ENCODE data around the gene SEBOX.

The SEBOX gene

GRCh38 chr17:28395426-28395825 lies 30.4 kb upstream of the SEBOX start:
- no peak overlapping the region for H3K4me3 ChIP-seq (replicated peaks; ENCODE audit: low read depth, low read length)
- no peak for TF ChIP-seq CTCF (IDR thresholded peaks at IDR 0.05; ENCODE audit: low read length, missing control alignments)
- DNase-seq (ENCODE audit: low read depth): no peak

- no peak for TF ChIP-seq CTCF (IDR thresholded peaks at IDR 0.05; ENCODE audit: low read length, missing control alignments)
- peak; percentile 28 for DNase-seq (ENCODE audit: low read depth)
- no peak overlapping the region for H3K4me3 ChIP-seq (replicated peaks; ENCODE audit: low read depth, low read length)
Measured at GRCh38 chr17:28394337-28395116, 29.5 kb upstream of the SEBOX start.

- no peak overlapping the region for H3K4me3 ChIP-seq (replicated peaks; ENCODE audit: low read depth, low read length)
- TF ChIP-seq CTCF (IDR thresholded peaks at IDR 0.05; ENCODE audit: low read length, missing control alignments): no peak
- DNase-seq (ENCODE audit: low read depth): no peak
Measured at GRCh38 chr17:28392491-28392890, 27.5 kb upstream of the SEBOX start.

- no peak for TF ChIP-seq CTCF (IDR thresholded peaks at IDR 0.05; ENCODE audit: low read length, missing control alignments)
- H3K4me3 ChIP-seq (replicated peaks; ENCODE audit: low read depth, low read length): no peak overlapping the region
- DNase-seq (ENCODE audit: low read depth): no peak
Measured at GRCh38 chr17:28391401-28391800, 26.4 kb upstream of the SEBOX start.

GRCh38 chr17:28390984-28391383 lies 26.0 kb upstream of the SEBOX start:
- TF ChIP-seq CTCF (IDR thresholded peaks at IDR 0.05; ENCODE audit: low read length, missing control alignments): no peak
- no peak overlapping the region for H3K4me3 ChIP-seq (replicated peaks; ENCODE audit: low read depth, low read length)
- DNase-seq (ENCODE audit: low read depth): no peak

- no peak for DNase-seq (ENCODE audit: low read depth)
- H3K4me3 ChIP-seq (replicated peaks; ENCODE audit: low read depth, low read length): no peak overlapping the region
- no peak for TF ChIP-seq CTCF (IDR thresholded peaks at IDR 0.05; ENCODE audit: low read length, missing control alignments)
Measured at GRCh38 chr17:28390563-28390962, 25.6 kb upstream of the SEBOX start.

GRCh38 chr17:28390141-28390540 lies 25.1 kb upstream of the SEBOX start:
- DNase-seq (ENCODE audit: low read depth): no peak
- no peak for TF ChIP-seq CTCF (IDR thresholded peaks at IDR 0.05; ENCODE audit: low read length, missing control alignments)
- no peak overlapping the region for H3K4me3 ChIP-seq (replicated peaks; ENCODE audit: low read depth, low read length)
